HUES6 (cell line): ENCODE results near the gene FBXO34.

Experiments used
- H3K27ac ChIP-seq: 2 replicates; pipeline ENCODE4 v1.7.0; 2013; ENCODE audit warnings: low read depth, mild to moderate bottlenecking, low read length, inconsistent platforms
- H3K27me3 ChIP-seq: 2 replicates; pipeline ENCODE4 v1.6.1; 2013; ENCODE audit warnings: low read length; ENCODE audit not compliant: control insufficient read depth, insufficient read depth
- H3K36me3 ChIP-seq: 2 replicates; pipeline ENCODE4 v1.6.1; 2013; ENCODE audit warnings: low read length; ENCODE audit not compliant: control insufficient read depth, insufficient read depth
- H3K4me1 ChIP-seq: 2 replicates; pipeline ENCODE4 v1.6.1; 2013; ENCODE audit warnings: low read length; ENCODE audit not compliant: control insufficient read depth, insufficient read depth
- H3K4me3 ChIP-seq: 2 replicates; pipeline ENCODE4 v1.5.1; 2013; ENCODE audit warnings: low read depth, low read length
- H3K9ac ChIP-seq: one replicate; pipeline ENCODE4 v1.6.1; 2013; ENCODE audit warnings: mild to moderate bottlenecking, low read length
- H3K9me3 ChIP-seq: 2 replicates; pipeline ENCODE4 v1.6.1; 2013; ENCODE audit warnings: low read depth, low read length; ENCODE audit not compliant: control insufficient read depth, insufficient read depth

The FBXO34 gene

DNA sequence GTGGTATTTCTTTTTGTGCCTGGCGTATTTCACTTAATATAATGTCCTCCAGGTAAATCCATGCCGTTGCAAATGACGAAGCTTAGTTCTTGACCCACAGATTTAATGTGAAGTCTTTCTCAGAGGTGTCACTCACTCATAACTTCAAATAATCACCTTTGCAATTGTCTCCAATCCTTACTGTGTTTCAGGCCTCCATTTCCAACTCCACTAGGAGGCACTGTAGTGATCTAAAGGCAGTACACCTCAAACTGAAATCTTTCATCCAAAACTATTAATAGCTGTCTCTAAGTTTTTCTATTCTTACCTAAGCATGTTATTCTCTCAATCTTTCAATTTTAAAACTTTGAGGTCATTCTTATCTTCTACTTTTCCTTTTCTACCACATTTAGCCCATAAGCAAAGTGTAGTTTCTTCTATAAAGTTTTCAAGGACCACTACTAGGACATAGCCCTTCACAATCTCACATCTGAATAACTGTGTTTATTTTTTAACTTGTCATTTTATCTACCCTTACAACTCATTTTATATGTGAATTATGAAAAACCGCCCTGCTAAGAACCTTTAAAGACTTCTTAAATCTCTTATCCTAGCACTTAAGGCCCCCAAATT is 25.5 kb upstream of the FBXO34 start:
- H3K4me3 ChIP-seq = no peak overlapping the region
- H3K9me3 ChIP-seq = no peaks in the 10 kb centered on the region
- peaks cover 19% of the 10 kb centered on the region for H3K27me3 ChIP-seq
- no peaks in the 10 kb centered on the region for H3K36me3 ChIP-seq
- no peaks in the 10 kb centered on the region for H3K4me1 ChIP-seq
- H3K27ac ChIP-seq = no peak overlapping the region
- no peak overlapping the region for H3K9ac ChIP-seq

DNA sequence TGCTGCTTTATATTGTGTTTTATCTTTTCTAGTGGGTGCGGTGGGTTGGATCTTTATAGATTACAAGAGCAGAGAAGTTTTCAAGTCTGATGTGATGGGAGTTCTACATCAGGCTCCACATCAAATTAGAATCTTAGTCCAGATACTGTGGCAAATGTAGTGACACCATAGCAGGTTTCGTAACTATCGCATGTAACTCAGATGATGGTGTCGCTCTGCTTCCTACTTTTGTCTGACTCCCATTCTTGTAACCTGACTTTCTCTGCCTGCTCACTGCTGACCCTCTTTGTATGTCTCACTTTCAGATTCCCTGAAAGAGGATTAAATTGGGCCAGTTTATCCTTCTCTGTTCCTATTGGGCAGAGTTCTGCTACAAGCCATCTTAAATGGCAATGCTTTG is 22.8 kb upstream of the FBXO34 start:
- Histone ChIP-seq H3K9me3 (no peaks in the 10 kb centered on the region), H3K36me3 (no peaks in the 10 kb centered on the region), H3K9ac (no peak overlapping the region), H3K27ac (no peak overlapping the region), H3K4me1 (no peaks in the 10 kb centered on the region), H3K4me3 (no peak overlapping the region), H3K27me3 (peaks cover 5% of the 10 kb centered on the region; the same call in 1 of the 2 replicates)

DNA sequence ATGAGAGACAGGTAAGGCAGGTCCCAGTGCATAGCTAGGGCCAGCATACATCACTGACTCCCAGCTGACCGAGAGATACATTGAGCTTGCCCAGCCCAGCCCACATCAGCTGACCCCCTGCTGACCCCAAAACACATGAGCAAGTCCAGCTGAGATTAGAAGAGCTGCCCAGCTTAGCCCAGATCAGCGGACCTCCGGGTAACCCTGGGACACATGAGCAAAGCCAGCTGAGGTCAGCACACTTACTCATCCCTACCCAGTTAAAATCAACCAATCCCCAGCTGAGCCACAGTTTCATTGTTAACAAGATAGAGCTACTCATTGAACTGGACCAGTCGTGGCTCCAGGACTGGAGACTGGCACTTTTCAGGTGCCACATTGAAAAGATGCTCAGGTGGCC is 21.8 kb upstream of the FBXO34 start:
- Histone ChIP-seq H3K4me3 (no peak overlapping the region), H3K9me3 (no peaks in the 10 kb centered on the region), H3K9ac (no peak overlapping the region)

DNA sequence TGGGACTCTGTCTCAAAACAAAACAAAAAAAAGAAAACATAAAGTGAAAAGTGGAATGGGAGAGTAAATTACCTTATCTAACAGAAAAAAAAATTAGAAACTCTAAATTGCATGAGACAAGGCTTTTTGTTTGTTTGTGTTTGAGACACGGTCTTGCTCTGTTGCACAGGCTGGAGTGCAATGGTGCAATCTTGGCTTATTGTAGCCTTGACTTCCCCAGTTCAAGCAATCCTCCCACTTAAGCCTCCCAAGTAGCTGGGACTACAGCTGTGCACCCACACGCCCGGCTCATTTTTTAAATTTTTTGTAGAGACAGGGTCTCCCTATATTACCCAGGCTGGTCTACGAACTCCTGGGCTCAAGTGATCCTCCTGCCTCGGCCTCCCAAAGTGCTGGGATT is 17.9 kb upstream of the FBXO34 start:
- Histone ChIP-seq H3K27me3 (no peaks in the 10 kb centered on the region), H3K4me1 (no peaks in the 10 kb centered on the region), H3K27ac (no peak overlapping the region), H3K9ac (no peak overlapping the region), H3K9me3 (no peaks in the 10 kb centered on the region), H3K36me3 (no peaks in the 10 kb centered on the region), H3K4me3 (no peak overlapping the region)

More for the DNA sequence above, 21.8 kb upstream of the FBXO34 start:
- Histone ChIP-seq H3K4me1 (no peaks in the 10 kb centered on the region), H3K27ac (no peak overlapping the region), H3K27me3 (0 out of 2 replicates have a peak, but pooled peaks cover 5% of the 10 kb centered on the region), H3K36me3 (no peaks in the 10 kb centered on the region)

DNA sequence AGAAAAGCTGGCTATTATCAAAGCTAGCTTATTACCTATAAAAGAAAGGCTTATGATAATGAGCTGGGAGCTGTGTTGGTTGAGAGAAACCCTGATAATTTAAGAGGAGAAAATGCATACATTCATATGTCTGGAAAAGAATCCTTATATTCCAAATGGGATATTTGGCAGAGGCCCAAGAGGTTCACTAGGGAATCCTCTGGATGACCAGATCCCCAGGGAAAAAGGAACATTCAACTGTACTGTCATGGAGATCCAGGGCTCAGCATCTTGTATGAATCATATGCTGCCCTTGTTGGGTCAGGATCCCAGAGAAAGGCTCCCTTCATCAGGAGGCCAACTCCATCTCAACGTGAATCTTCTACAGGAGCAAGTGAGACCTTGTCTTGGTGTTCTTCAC is 16.6 kb upstream of the FBXO34 start:
- no peaks in the 10 kb centered on the region for H3K27me3 ChIP-seq
- no peaks in the 10 kb centered on the region for H3K4me1 ChIP-seq
- H3K4me3 ChIP-seq = no peak overlapping the region
- H3K27ac ChIP-seq = no peak overlapping the region
- no peaks in the 10 kb centered on the region for H3K9me3 ChIP-seq
- H3K36me3 ChIP-seq = no peaks in the 10 kb centered on the region
- H3K9ac ChIP-seq = no peak overlapping the region

DNA sequence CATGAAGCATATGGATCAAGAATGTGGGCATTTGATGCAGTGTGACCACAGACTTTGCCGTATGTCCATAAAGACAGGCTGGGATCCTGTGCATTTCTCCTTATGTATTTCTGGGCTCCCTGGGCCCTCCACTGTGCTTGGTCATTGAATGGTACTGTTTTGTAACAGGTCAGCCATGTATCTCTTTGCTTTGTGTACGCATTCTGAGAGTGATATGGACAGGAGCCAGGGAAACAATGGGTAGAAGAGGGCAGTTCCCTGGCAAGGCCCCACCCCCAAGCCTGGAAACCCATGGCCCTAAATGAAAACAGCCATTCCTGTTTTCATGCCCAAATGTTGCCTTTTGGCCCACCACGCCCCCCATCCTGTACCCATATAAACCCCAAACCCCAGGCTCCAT is 15.2 kb upstream of the FBXO34 start:
- H3K36me3 ChIP-seq = no peaks in the 10 kb centered on the region
- H3K27ac ChIP-seq = no peak overlapping the region
- H3K4me1 ChIP-seq = no peaks in the 10 kb centered on the region
- no peak overlapping the region for H3K4me3 ChIP-seq
- no peak overlapping the region for H3K9ac ChIP-seq
- no peaks in the 10 kb centered on the region for H3K27me3 ChIP-seq
- no peaks in the 10 kb centered on the region for H3K9me3 ChIP-seq

DNA sequence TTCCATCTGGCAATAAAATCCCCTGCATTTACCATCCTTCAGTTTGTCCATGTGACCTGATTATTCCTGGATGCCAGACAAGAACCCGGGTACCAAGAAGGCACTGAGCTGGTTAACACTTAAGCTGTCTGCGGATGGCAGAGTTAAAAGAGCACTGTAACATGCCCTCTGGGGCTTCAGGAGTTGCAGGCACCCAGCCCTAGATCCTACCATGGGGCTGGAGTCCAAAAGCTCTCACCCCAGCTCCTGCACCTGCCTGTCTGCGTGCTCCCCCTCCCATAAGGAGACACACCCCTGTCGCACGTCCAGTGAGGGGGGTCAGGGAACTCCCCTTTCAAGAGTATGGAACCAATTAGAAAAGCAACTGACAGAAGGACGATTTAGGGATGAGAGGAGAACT is 14.6 kb upstream of the FBXO34 start:
- Histone ChIP-seq H3K27ac (no peak overlapping the region), H3K4me3 (no peak overlapping the region), H3K9ac (no peak overlapping the region), H3K4me1 (no peaks in the 10 kb centered on the region), H3K9me3 (no peaks in the 10 kb centered on the region), H3K27me3 (no peaks in the 10 kb centered on the region), H3K36me3 (no peaks in the 10 kb centered on the region)

DNA sequence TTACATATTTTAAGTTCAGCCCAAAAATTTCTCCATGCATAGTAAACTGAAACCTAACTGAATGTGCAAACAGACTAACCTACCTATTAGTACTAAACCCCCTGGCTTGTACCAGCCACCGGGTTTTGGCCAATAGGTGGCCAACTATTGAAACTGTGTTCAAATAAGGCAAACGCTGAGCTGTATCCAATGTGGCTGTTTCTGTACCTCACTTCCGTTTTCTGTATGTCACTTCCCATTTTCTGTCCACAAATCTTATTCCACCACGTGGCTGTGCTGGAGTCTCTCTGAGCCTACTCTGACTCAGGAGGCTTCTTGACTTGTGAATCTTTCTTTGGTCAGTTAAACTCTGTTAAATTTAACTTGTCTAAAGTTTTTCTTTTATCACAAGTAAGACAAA is 6.0 kb upstream of the FBXO34 start:
- peaks cover 4% of the 10 kb centered on the region; the same call in 1 of the 2 replicates for H3K4me1 ChIP-seq
- no peaks in the 10 kb centered on the region for H3K27me3 ChIP-seq
- no peaks in the 10 kb centered on the region for H3K36me3 ChIP-seq
- H3K9ac ChIP-seq = no peak overlapping the region
- H3K4me3 ChIP-seq = no peak overlapping the region
- H3K27ac ChIP-seq = no peak overlapping the region
- no peaks in the 10 kb centered on the region for H3K9me3 ChIP-seq

DNA sequence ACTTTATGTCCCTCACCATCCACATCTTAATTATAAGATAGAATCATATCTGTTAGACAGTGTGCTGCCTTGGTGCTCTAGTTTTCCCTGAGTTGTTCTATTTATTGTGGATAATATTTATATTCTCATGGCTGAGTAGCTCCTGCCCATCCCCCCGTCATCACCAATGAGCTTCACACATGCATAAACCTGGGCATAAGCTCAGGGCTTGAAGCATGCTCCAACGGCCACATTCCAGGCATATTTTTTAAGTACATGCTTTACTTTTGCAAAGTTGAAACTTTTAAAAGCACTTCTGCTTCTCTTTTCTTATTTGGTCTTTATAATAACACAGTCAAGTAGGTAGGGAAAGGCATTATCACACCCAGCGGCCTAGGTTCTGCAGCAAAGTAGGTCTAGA is 3.4 kb upstream of the FBXO34 start:
- H3K4me3 ChIP-seq = no peak overlapping the region
- H3K9me3 ChIP-seq = no peaks in the 10 kb centered on the region
- no peak overlapping the region for H3K9ac ChIP-seq
- peaks cover 8% of the 10 kb centered on the region; the same call in 1 of the 2 replicates for H3K4me1 ChIP-seq
- H3K27me3 ChIP-seq = no peaks in the 10 kb centered on the region
- H3K27ac ChIP-seq = no peak overlapping the region
- no peaks in the 10 kb centered on the region for H3K36me3 ChIP-seq

DNA sequence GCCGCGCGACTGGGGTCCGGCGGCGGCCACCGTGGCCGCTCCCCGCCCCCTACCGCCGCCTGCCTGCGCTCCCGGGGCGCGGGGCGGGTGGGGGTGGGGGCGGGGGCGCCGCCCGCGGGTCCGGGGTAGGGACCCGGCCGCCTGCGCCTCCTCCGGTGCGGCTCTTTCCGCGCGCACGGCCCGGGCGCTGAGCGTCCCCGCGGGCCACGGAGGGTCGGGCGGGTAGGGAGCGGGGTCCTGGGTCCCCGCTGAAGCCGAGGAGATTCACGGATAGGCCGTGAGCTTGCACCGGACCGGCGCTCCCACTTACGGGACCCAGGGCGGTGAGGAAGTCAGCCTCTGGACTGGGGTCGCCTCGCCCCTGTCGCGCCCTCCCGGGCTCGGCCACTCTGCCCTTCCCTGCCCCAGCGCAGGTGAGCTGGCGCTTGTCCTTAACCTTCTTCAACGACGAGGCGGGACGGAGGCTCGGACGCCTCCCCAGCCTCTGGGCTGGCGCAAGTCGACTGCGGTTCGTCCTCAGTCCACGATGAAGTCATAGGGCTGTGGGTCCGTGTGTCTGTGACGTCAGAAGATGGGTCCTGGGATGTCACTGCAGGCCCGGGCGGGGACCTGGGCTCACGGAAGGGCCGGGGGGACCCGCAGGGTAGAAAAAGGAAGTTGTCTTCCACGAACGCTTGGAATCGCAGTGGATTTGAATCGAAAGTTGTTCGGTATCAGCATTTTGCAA is 514 bp downstream of the FBXO34 start:
- Histone ChIP-seq H3K4me1 (peaks cover 13% of the 10 kb centered on the region), H3K27ac (peak overlapping the region; percentile 1; the same call in 1 of the 2 replicates)

DNA sequence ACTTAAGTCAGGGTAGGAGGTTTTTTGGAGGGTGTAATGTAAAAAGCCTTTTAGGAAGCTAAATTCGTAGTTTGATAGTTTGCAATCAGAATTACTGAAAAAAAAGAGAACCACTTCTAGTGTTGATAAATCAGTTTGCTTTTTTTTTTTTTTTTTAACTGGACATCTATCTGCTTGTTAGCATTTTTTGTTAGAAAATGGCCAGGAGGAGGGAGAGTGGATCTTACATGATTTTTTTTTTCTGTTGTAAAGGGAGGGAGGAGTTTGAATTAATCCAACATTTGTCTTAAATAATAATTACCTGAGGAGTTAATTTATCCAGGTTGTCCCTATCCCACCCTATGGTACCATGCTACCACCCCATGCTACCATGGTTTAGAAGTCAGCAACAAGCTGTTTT is 1.2 kb downstream of the FBXO34 start:
- H3K9me3 ChIP-seq = no peaks in the 10 kb centered on the region
- H3K36me3 ChIP-seq = no peaks in the 10 kb centered on the region
- H3K4me1 ChIP-seq = peaks cover 13% of the 10 kb centered on the region
- no peaks in the 10 kb centered on the region for H3K27me3 ChIP-seq
- no peak overlapping the region; the same call in 1 of the 2 replicates for H3K27ac ChIP-seq
- H3K9ac ChIP-seq = peak overlapping the region; percentile 68
- peak overlapping the region; percentile 90 for H3K4me3 ChIP-seq

More for the DNA sequence above, 514 bp downstream of the FBXO34 start:
- peak overlapping the region; percentile 68 for H3K9ac ChIP-seq
- peak overlapping the region; percentile 90 for H3K4me3 ChIP-seq
- H3K36me3 ChIP-seq = no peaks in the 10 kb centered on the region
- no peaks in the 10 kb centered on the region for H3K27me3 ChIP-seq
- no peaks in the 10 kb centered on the region for H3K9me3 ChIP-seq
